SK-N-SH (cell line): ENCODE data around the gene ZNF174. TPM values are rescaled to one million over a fixed set of nuclear protein-coding genes. Genes with fewer than 3 reads are reported as not detected.
A peak's percentile ranks its signal among the peaks of the same experiment; 100 is the strongest.

ENCODE experiments used
- CTCF ChIA-PET: fragments of 300-600, 350-600 bp; formaldehyde crosslinking; extraction: SDS; loops from one replicate; lab custom pipeline; 2021; lab: Yijun Ruan, JAX
- POLR2A ChIA-PET: fragments of 350-600 bp; sonication (Branson Sonifier 250); formaldehyde crosslinking; extraction: SDS; loops from one replicate; lab custom pipeline; 2020; ENCODE audit warnings: antibody characterized with exemption, inconsistent platforms; lab: Yijun Ruan, JAX
- DNase-seq: peaks from one replicate; pipeline ENCODE4 v3.0.0; 2012
- H2AFZ ChIP-seq: fragments of 200-600 bp; sonication (generic); 2 replicates; pipeline ENCODE4 v1.8.1; 2016; ENCODE audit warnings: antibody characterized with exemption, mild to moderate bottlenecking, low read depth
- H3F3A ChIP-seq: fragments of 200-600 bp; sonication (generic); replicated peaks from 2 replicates; pipeline ENCODE3; 2016; ENCODE audit warnings: antibody characterized with exemption, mild to moderate bottlenecking; ENCODE audit not compliant: insufficient read depth
- H3K27ac ChIP-seq, 2 experiments: fragments of 200-500 bp in 1 of 2; fragments of 200-600 bp in 1 of 2; sonication (Bioruptor generic) in 1 of 2; sonication (generic), shearing (Covaris generic) in 1 of 2; 2 replicates each; pipeline versions ENCODE4 v1.5.1 to v1.6.1; 2014 to 2016; ENCODE audit warnings: low read depth in 2 of 2, inconsistent platforms in 1 of 2, low read length in 1 of 2, mild to moderate bottlenecking in 1 of 2, mixed read lengths in 1 of 2
- H3K27me3 ChIP-seq: fragments of 200-600 bp; sonication (generic), shearing (Covaris generic); 2 replicates; pipeline ENCODE4 v1.6.1; 2016; ENCODE audit warnings: mixed run types; ENCODE audit not compliant: insufficient read depth
- H3K36me3 ChIP-seq, 2 experiments: fragments of 200-500 bp in 1 of 2; fragments of 200-600 bp in 1 of 2; sonication (Bioruptor generic) in 1 of 2; sonication (generic) in 1 of 2; replicated peaks in 1 of 2; 2 replicates each; pipeline versions ENCODE3 to v1.5.1; 2014 to 2016; ENCODE audit warnings: low read length in 1 of 2, mild to moderate bottlenecking in 1 of 2; ENCODE audit not compliant: insufficient read depth in 2 of 2, control insufficient read depth in 1 of 2
- H3K4me1 ChIP-seq, 2 experiments: fragments of 200-500 bp in 1 of 2; fragments of 200-600 bp in 1 of 2; sonication (Bioruptor generic) in 1 of 2; sonication (generic), shearing (Covaris generic) in 1 of 2; 2 replicates each; pipeline versions ENCODE4 v1.5.1 to v1.6.1; 2014 to 2016; ENCODE audit warnings: low read depth in 1 of 2, low read length in 1 of 2, mixed run types in 1 of 2; ENCODE audit not compliant: insufficient read depth in 2 of 2, control insufficient read depth in 1 of 2
- H3K4me2 ChIP-seq: fragments of 200-600 bp; sonication (generic), shearing (Covaris generic); 2 replicates; pipeline ENCODE4 v1.6.1; 2017; ENCODE audit warnings: mixed run types
- H3K4me3 ChIP-seq, 2 experiments: fragments of 200-500 bp in 1 of 2; fragments of 200-600 bp in 1 of 2; sonication (Bioruptor generic) in 1 of 2; sonication (generic), shearing (Covaris generic) in 1 of 2; 2 replicates each; pipeline versions ENCODE4 v1.5.1 to v1.8.1; 2014 to 2016; ENCODE audit warnings: low read depth in 2 of 2, inconsistent platforms in 1 of 2, low read length in 1 of 2, mild to moderate bottlenecking in 1 of 2, mixed read lengths in 1 of 2, moderate library complexity in 1 of 2
- H3K79me2 ChIP-seq: fragments of 200-600 bp; sonication (generic); 2 replicates; pipeline ENCODE4 v1.8.1; 2017; ENCODE audit warnings: mild to moderate bottlenecking; ENCODE audit not compliant: insufficient read depth
- H3K9ac ChIP-seq: fragments of 200-600 bp; sonication (generic); 2 replicates; pipeline ENCODE4 v1.6.1; 2017; ENCODE audit warnings: mixed run types
- H3K9me2 ChIP-seq: fragments of 200-600 bp; sonication (generic); 2 replicates; pipeline ENCODE4 v1.6.1; 2017; ENCODE audit warnings: mixed run types
- H3K9me3 ChIP-seq: fragments of 200-600 bp; sonication (generic); 2 replicates; pipeline ENCODE4 v1.6.1; 2017; ENCODE audit warnings: mixed run types, mild to moderate bottlenecking, moderate library complexity
- H4K20me1 ChIP-seq: fragments of 200-600 bp; sonication (generic); 2 replicates; pipeline ENCODE4 v1.6.1; 2017; ENCODE audit warnings: mild to moderate bottlenecking, mixed run types; ENCODE audit not compliant: insufficient read depth
- EP300 ChIP-seq, 2 experiments: IDR thresholded peaks; 2 replicates each; pipeline versions ENCODE4 v1.4.0 to v1.6.1; 2012; ENCODE audit warnings: borderline replicate concordance in 1 of 2, low read depth in 1 of 2, low read length in 1 of 2
- MXI1 ChIP-seq: IDR thresholded peaks from 2 replicates; pipeline ENCODE4 v1.6.1; 2012; ENCODE audit warnings: mild to moderate bottlenecking, low read depth, low read length, improper control_type of control experiment
- RCOR1 ChIP-seq: fragments of 150-350 bp; IDR thresholded peaks from 2 replicates; pipeline ENCODE4 v1.6.1; 2017; ENCODE audit warnings: antibody characterized with exemption, low read length
- SIN3A ChIP-seq: IDR thresholded peaks from 2 replicates; pipeline ENCODE4 v1.6.1; 2012; ENCODE audit warnings: low read depth, mild to moderate bottlenecking, low read length, moderate library complexity, borderline replicate concordance
- WGBS: methylation state at CpG from one replicate; pipeline ENCODE4 v1.1.6; 2017; ENCODE audit warnings: low lambda C conversion rate; 5-methylcytosine and 5-hydroxymethylcytosine counted together
- polyA plus RNA-seq, 3 experiments: library from polyadenylated mRNA; depleted of rRNA; stranded (reverse); fragments of >200 nt; gene quantifications; 2 replicates each; pipeline ENCODE4 v1.2.3, GENCODE V29; 2012
- TF ChIP-seq, protein P1 (sequence below): IDR thresholded peaks from 2 replicates; pipeline ENCODE4 v1.4.0; 2012; ENCODE audit warnings: low read depth, borderline replicate concordance
- TF ChIP-seq, protein P2 (sequence below): IDR thresholded peaks from 2 replicates; pipeline ENCODE4 v1.4.0; 2012; ENCODE audit warnings: low read depth

Gene ZNF174
- polyA plus RNA-seq, 1 of the 3 experiments (the other 2 are of a cell fraction), result 10.5 TPM

DNA sequence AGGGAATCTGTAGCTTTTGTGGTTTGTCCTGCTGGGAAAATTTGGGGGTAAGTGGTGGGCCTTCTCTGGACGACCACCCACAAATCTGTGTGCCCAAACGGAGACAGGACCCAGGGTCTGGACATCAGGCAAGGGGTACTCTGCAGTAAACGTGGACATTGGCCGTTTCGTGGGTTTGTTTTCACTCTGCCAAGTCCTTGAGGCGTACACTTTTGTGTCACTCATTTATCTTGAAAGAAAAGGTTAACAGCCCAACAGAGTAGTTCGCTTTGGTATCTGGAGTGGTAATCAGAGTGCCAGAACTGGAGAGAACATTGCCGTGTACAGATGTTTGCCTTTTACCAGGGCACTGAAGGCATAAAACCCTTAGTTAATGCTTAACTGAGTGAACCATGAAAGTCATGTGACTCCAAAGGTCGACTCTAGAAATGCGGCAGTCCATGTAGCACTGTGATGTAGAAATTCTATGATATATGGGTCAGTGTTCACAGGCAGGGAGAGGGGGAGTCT, 57.9 kb downstream of the ZNF174 start:
- WGBS, result 4% methylated on average over 10 of the region's 10 CpGs
- H3K9ac ChIP-seq, result peak overlapping the region; percentile 90
- DNase-seq, result no peak
- peak overlapping the region; percentile 69 to 81 for H3K4me3 ChIP-seq
- no peak overlapping the region for H2AFZ ChIP-seq
- H3K36me3 ChIP-seq, result no peaks in the 10 kb centered on the region
- H3F3A ChIP-seq, result no peaks in the 10 kb centered on the region
- peaks cover 58% of the 10 kb centered on the region for H3K79me2 ChIP-seq
- CTCF ChIA-PET, result interaction anchor here (0.6 to 1.6 kb wide), 2 partner anchors 20 to 327 kb away, joined by 3 read pairs; no protein-coding TSS in a partner anchor
- H3K27ac ChIP-seq, result peak overlapping the region; percentile 79 to 94
- H3K9me2 ChIP-seq, result no peaks in the 10 kb centered on the region
- H4K20me1 ChIP-seq, result peaks cover 46% of the 10 kb centered on the region
- POLR2A ChIA-PET, result no interaction called here
- H3K9me3 ChIP-seq, result no peaks in the 10 kb centered on the region
- peaks cover 17 to 19% of the 10 kb centered on the region in 2 experiments; a peak in 3 of 4 replicates for H3K4me1 ChIP-seq
- H3K4me2 ChIP-seq, result peak overlapping the region; percentile 84
- no peak for TF ChIP-seq RCOR1
- TF ChIP-seq, protein P1, sequence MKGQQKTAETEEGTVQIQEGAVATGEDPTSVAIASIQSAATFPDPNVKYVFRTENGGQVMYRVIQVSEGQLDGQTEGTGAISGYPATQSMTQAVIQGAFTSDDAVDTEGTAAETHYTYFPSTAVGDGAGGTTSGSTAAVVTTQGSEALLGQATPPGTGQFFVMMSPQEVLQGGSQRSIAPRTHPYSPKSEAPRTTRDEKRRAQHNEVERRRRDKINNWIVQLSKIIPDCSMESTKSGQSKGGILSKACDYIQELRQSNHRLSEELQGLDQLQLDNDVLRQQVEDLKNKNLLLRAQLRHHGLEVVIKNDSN, result 0 out of 2 replicates have a peak, but pooled peaks have one; percentile 61
- TF ChIP-seq, protein P2, sequence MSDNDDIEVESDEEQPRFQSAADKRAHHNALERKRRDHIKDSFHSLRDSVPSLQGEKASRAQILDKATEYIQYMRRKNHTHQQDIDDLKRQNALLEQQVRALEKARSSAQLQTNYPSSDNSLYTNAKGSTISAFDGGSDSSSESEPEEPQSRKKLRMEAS, result 0 out of 2 replicates have a peak, but pooled peaks have one; percentile 10
- no peak for TF ChIP-seq EP300 (IDR thresholded peaks at IDR 0.05; ENCODE audit: borderline replicate concordance in 1 of 2, low read depth in 1 of 2, low read length in 1 of 2)
- 0 out of 2 replicates have a peak, but pooled peaks have one; percentile 1 for TF ChIP-seq SIN3A
- peak; percentile 31; the same call in 1 of the 2 replicates for TF ChIP-seq MXI1
- no peaks in the 10 kb centered on the region for H3K27me3 ChIP-seq

Other genes starting within 250 kb of the ZNF174 start
- 0.54 and 0.71 TPM in 2 replicates for gene OR1F1, start 213.0 kb upstream of the ZNF174 start, polyA plus RNA-seq (2012; rRNA removed)
- gene ZNF200, start 166.1 kb upstream of the ZNF174 start, polyA plus RNA-seq (2012; rRNA removed), result 2.8 and 3.5 TPM in 2 replicates
- gene MEFV, start 144.6 kb upstream of the ZNF174 start, polyA plus RNA-seq (2012; rRNA removed), result 0.02 TPM in 1 of 2 replicates, not detected in the other
- gene ZNF263, start 117.7 kb upstream of the ZNF174 start, polyA plus RNA-seq (2012; rRNA removed), result 13.7 and 16.4 TPM in 2 replicates
- gene TIGD7, start 95.8 kb upstream of the ZNF174 start, polyA plus RNA-seq (2012; rRNA removed), result 1.2 and 2.3 TPM in 2 replicates
- 7.2 and 10.5 TPM in 2 replicates for gene ZNF75A, start 95.7 kb upstream of the ZNF174 start, polyA plus RNA-seq (2012; rRNA removed)
- gene OR2C1, start 45.3 kb upstream of the ZNF174 start, polyA plus RNA-seq (2012; rRNA removed), result not detected in 2 replicates
- 10.8 and 17.7 TPM in 2 replicates for gene ZSCAN32, start 211 bp upstream of the ZNF174 start, polyA plus RNA-seq (2012; rRNA removed)
- 1.1 and 1.3 TPM in 2 replicates for gene ZNF597, start 42.3 kb downstream of the ZNF174 start, polyA plus RNA-seq (2012; rRNA removed)
- 17.2 and 21.5 TPM in 2 replicates for gene NAA60, start 42.5 kb downstream of the ZNF174 start, polyA plus RNA-seq (2012; rRNA removed)
- not detected in 2 replicates for gene C16orf90, start 94.3 kb downstream of the ZNF174 start, polyA plus RNA-seq (2012; rRNA removed)
- gene CLUAP1, start 99.8 kb downstream of the ZNF174 start, polyA plus RNA-seq (2012; rRNA removed), result 18.0 and 19.5 TPM in 2 replicates
- gene NLRC3, start 176.2 kb downstream of the ZNF174 start, polyA plus RNA-seq (2012; rRNA removed), result not detected in 2 replicates
- 1.9 and 2.1 TPM in 2 replicates for gene SLX4, start 210.4 kb downstream of the ZNF174 start, polyA plus RNA-seq (2012; rRNA removed)